Neuron (in vitro differentiated cells): Measurements from ENCODE around the gene ZNF768.

Experiments used
- H2AFZ ChIP-seq: one replicate; pipeline ENCODE4 v1.6.1; 2013; ENCODE audit warnings: low read depth, mild to moderate bottlenecking, inconsistent platforms, low read length, moderate library complexity
- H3K27me3 ChIP-seq: one replicate; pipeline ENCODE4 v1.6.1; 2013; ENCODE audit warnings: low read length; ENCODE audit not compliant: insufficient read depth
- H3K36me3 ChIP-seq: one replicate; pipeline ENCODE4 v1.6.1; 2013; ENCODE audit warnings: low read length; ENCODE audit not compliant: insufficient read depth
- H3K4me1 ChIP-seq: one replicate; pipeline ENCODE4 v1.6.1; 2013; ENCODE audit warnings: low read length; ENCODE audit not compliant: insufficient read depth
- H3K4me3 ChIP-seq: 2 replicates; pipeline ENCODE4 v1.5.1; 2013; ENCODE audit warnings: mild to moderate bottlenecking, low read length, moderate library complexity
- H3K9me3 ChIP-seq: one replicate; pipeline ENCODE4 v1.6.1; 2013; ENCODE audit warnings: low read length

Gene ZNF768

GRCh38 chr16:30562021-30562420 lies 35.7 kb upstream of the ZNF768 start:
- Histone ChIP-seq H3K36me3 (no peaks in the 10 kb centered on the region), H3K27me3 (no peaks in the 10 kb centered on the region)

GRCh38 chr16:30561089-30561816 lies 34.9 kb upstream of the ZNF768 start:
- Histone ChIP-seq H3K4me3 (no peak overlapping the region), H2AFZ (no peak overlapping the region)

More at GRCh38 chr16:30562021-30562420, 35.7 kb upstream of the ZNF768 start:
- Histone ChIP-seq H3K4me1 (peaks cover 10% of the 10 kb centered on the region), H2AFZ (no peak overlapping the region), H3K4me3 (no peak overlapping the region), H3K9me3 (no peaks in the 10 kb centered on the region)

GRCh38 chr16:30559690-30560089 lies 33.3 kb upstream of the ZNF768 start:
- Histone ChIP-seq H3K27me3 (no peaks in the 10 kb centered on the region), H3K4me1 (peaks cover 12% of the 10 kb centered on the region), H3K9me3 (no peaks in the 10 kb centered on the region), H2AFZ (no peak overlapping the region), H3K36me3 (peaks cover 16% of the 10 kb centered on the region), H3K4me3 (no peak overlapping the region)

More at GRCh38 chr16:30561089-30561816, 34.9 kb upstream of the ZNF768 start:
- H3K9me3 ChIP-seq = no peaks in the 10 kb centered on the region
- H3K4me1 ChIP-seq = peaks cover 12% of the 10 kb centered on the region
- peaks cover 2% of the 10 kb centered on the region for H3K36me3 ChIP-seq
- H3K27me3 ChIP-seq = no peaks in the 10 kb centered on the region

GRCh38 chr16:30558789-30559377 lies 32.5 kb upstream of the ZNF768 start:
- Histone ChIP-seq H3K36me3 (peaks cover 22% of the 10 kb centered on the region), H2AFZ (peak overlapping the region; percentile 87), H3K4me1 (peaks cover 12% of the 10 kb centered on the region), H3K9me3 (no peaks in the 10 kb centered on the region), H3K27me3 (no peaks in the 10 kb centered on the region), H3K4me3 (peak overlapping the region; percentile 37)

GRCh38 chr16:30557957-30558788 lies 31.8 kb upstream of the ZNF768 start, which contains the start of gene ZNF764:
ZNF764 (minus strand) TSS chr16:30558374; CDS start chr16:30558182, 192 bp downstream.
- H3K27me3 ChIP-seq = no peaks in the 10 kb centered on the region
- H3K4me3 ChIP-seq = peak within 1 kb of the TSS; percentile 91
- peaks cover under 1% of the 10 kb centered on the region for H3K9me3 ChIP-seq
- H3K36me3 ChIP-seq = peaks cover 28% of the 10 kb centered on the region
- H3K4me1 ChIP-seq = peaks cover 12% of the 10 kb centered on the region
- H2AFZ ChIP-seq = peak within 1 kb of the TSS; percentile 87

GRCh38 chr16:30557707-30557956 lies 31.3 kb upstream of the ZNF768 start:
- Histone ChIP-seq H3K4me3 (peak overlapping the region; percentile 91), H3K36me3 (peaks cover 28% of the 10 kb centered on the region), H3K9me3 (peaks cover 3% of the 10 kb centered on the region), H2AFZ (peak overlapping the region; percentile 87), H3K27me3 (no peaks in the 10 kb centered on the region), H3K4me1 (peaks cover 12% of the 10 kb centered on the region)

- Histone ChIP-seq H2AFZ (no peak overlapping the region), H3K27me3 (no peaks in the 10 kb centered on the region), H3K9me3 (peaks cover 3% of the 10 kb centered on the region), H3K4me1 (peaks cover 12% of the 10 kb centered on the region), H3K36me3 (peaks cover 28% of the 10 kb centered on the region), H3K4me3 (no peak overlapping the region)
These were observed 29.7 kb upstream of the ZNF768 start for GRCh38 chr16:30556125-30556473.

- no peak overlapping the region for H3K4me3 ChIP-seq
- peaks cover 28% of the 10 kb centered on the region for H3K36me3 ChIP-seq
- no peaks in the 10 kb centered on the region for H3K27me3 ChIP-seq
- peaks cover 3% of the 10 kb centered on the region for H3K9me3 ChIP-seq
- no peak overlapping the region for H2AFZ ChIP-seq
- H3K4me1 ChIP-seq = peaks cover 12% of the 10 kb centered on the region
These were observed 29.2 kb upstream of the ZNF768 start for GRCh38 chr16:30555315-30556124.

- Histone ChIP-seq H3K4me3 (no peak overlapping the region), H3K36me3 (peaks cover 28% of the 10 kb centered on the region), H3K27me3 (no peaks in the 10 kb centered on the region), H2AFZ (no peak overlapping the region), H3K4me1 (peaks cover 12% of the 10 kb centered on the region), H3K9me3 (peaks cover 3% of the 10 kb centered on the region)
These were observed 28.4 kb upstream of the ZNF768 start for GRCh38 chr16:30554557-30555314.

GRCh38 chr16:30553393-30553899 lies 27.1 kb upstream of the ZNF768 start:
- H3K9me3 ChIP-seq = peaks cover 3% of the 10 kb centered on the region
- H3K4me1 ChIP-seq = peaks cover 7% of the 10 kb centered on the region
- H2AFZ ChIP-seq = no peak overlapping the region
- peaks cover 28% of the 10 kb centered on the region for H3K36me3 ChIP-seq
- no peaks in the 10 kb centered on the region for H3K27me3 ChIP-seq
- no peak overlapping the region for H3K4me3 ChIP-seq

GRCh38 chr16:30552956-30553355 lies 26.6 kb upstream of the ZNF768 start:
- H3K4me3 ChIP-seq = no peak overlapping the region
- H3K36me3 ChIP-seq = peaks cover 28% of the 10 kb centered on the region
- no peak overlapping the region for H2AFZ ChIP-seq
- peaks cover 7% of the 10 kb centered on the region for H3K4me1 ChIP-seq
- H3K27me3 ChIP-seq = no peaks in the 10 kb centered on the region
- H3K9me3 ChIP-seq = peaks cover 3% of the 10 kb centered on the region

GRCh38 chr16:30551781-30552180 lies 25.4 kb upstream of the ZNF768 start:
- Histone ChIP-seq H2AFZ (no peak overlapping the region), H3K36me3 (peaks cover 28% of the 10 kb centered on the region), H3K27me3 (no peaks in the 10 kb centered on the region), H3K4me3 (no peak overlapping the region), H3K9me3 (peaks cover 3% of the 10 kb centered on the region), H3K4me1 (no peaks in the 10 kb centered on the region)
